GM23338 (cell line): ENCODE data around the gene NDC80. TPM values are rescaled to one million over a fixed set of nuclear protein-coding genes. Genes with fewer than 3 reads are reported as not detected.
A peak's percentile ranks its signal among the peaks of the same experiment; 100 is the strongest.

Experiments
- ATAC-seq: fragments of 200-7000 bp; cut with Tn5 transposase; 3 replicates; pipeline ENCODE4 v1.9.1; 2020
- DNase-seq: peaks from one replicate; pipeline ENCODE4 v3.0.0-alpha.2; 2015; ENCODE audit warnings: low spot score
- H2AFZ ChIP-seq: fragments of 200-600 bp; sonication (generic); 2 replicates; pipeline ENCODE4 v1.8.0; 2016; ENCODE audit warnings: antibody characterized with exemption, mild to moderate bottlenecking, moderate library complexity
- H3F3A ChIP-seq: fragments of 200-600 bp; sonication (generic); replicated peaks from 2 replicates; pipeline ENCODE4 v1.8.0; 2017; ENCODE audit warnings: antibody characterized with exemption, mixed run types, low read depth
- H3K27ac ChIP-seq: fragments of 200-600 bp; sonication (generic); 2 replicates; pipeline ENCODE4 v1.6.1; 2016; ENCODE audit warnings: low read depth
- H3K27me3 ChIP-seq: fragments of 200-600 bp; sonication (generic); 2 replicates; pipeline ENCODE4 v1.8.0; 2016; ENCODE audit warnings: mild to moderate bottlenecking, mixed run types, moderate library complexity; ENCODE audit not compliant: insufficient read depth
- H3K36me3 ChIP-seq: fragments of 200-600 bp; sonication (generic); 2 replicates; pipeline ENCODE4 v1.8.0; 2016; ENCODE audit warnings: mild to moderate bottlenecking; ENCODE audit not compliant: insufficient read depth
- H3K4me1 ChIP-seq: fragments of 200-600 bp; sonication (generic); 2 replicates; pipeline ENCODE4 v1.8.0; 2016; ENCODE audit warnings: mild to moderate bottlenecking, moderate library complexity; ENCODE audit not compliant: insufficient read depth
- H3K4me2 ChIP-seq: fragments of 200-600 bp; sonication (generic); 2 replicates; pipeline ENCODE4 v1.7.1; 2017; ENCODE audit warnings: mixed run types
- H3K4me3 ChIP-seq: fragments of 200-600 bp; sonication (generic); 2 replicates; pipeline ENCODE4 v1.6.1; 2016; ENCODE audit warnings: mixed run types
- H3K79me2 ChIP-seq: fragments of 200-600 bp; sonication (generic); replicated peaks from 2 replicates; pipeline ENCODE4 v1.8.0; 2017; ENCODE audit warnings: mild to moderate bottlenecking; ENCODE audit not compliant: insufficient read depth
- H3K9me2 ChIP-seq: fragments of 200-600 bp; sonication (generic); 2 replicates; pipeline ENCODE4 v1.8.0; 2017; ENCODE audit not compliant: insufficient read depth
- H4K20me1 ChIP-seq: fragments of 200-600 bp; sonication (generic); replicated peaks from 2 replicates; pipeline ENCODE4 v1.8.0; 2017; ENCODE audit warnings: mild to moderate bottlenecking; ENCODE audit not compliant: insufficient read depth
- H3K27ac Mint-ChIP-seq: 2 replicates; pipeline ENCODE4 v1.8.0; 2020; ENCODE audit warnings: inconsistent platforms, mild to moderate bottlenecking, moderate library complexity, mixed read lengths
- H3K27me3 Mint-ChIP-seq: 3 replicates; pipeline ENCODE4 v1.8.0; 2022; ENCODE audit warnings: low read depth, mild to moderate bottlenecking, moderate library complexity, mixed read lengths, inconsistent platforms; ENCODE audit not compliant: insufficient read depth, poor library complexity
- H3K36me3 Mint-ChIP-seq: 3 replicates; pipeline ENCODE4 v1.8.0; 2021; ENCODE audit warnings: low read depth, mild to moderate bottlenecking, inconsistent platforms, moderate library complexity, mixed read lengths
- H3K4me1 Mint-ChIP-seq: 3 replicates; pipeline ENCODE4 v1.8.0; 2020; ENCODE audit warnings: mild to moderate bottlenecking, inconsistent platforms, mixed read lengths
- H3K4me3 Mint-ChIP-seq: 3 replicates; pipeline ENCODE4 v1.8.0; 2021; ENCODE audit warnings: moderate library complexity, mild to moderate bottlenecking, inconsistent platforms, mixed read lengths
- H3K9me3 Mint-ChIP-seq: 3 replicates; pipeline ENCODE4 v1.8.0; 2020; ENCODE audit warnings: moderate library complexity, mild to moderate bottlenecking, inconsistent platforms, mixed read lengths
- CREB1 ChIP-seq: fragments of 250-450 bp; sonication (Bioruptor Pico); IDR thresholded peaks from 2 replicates; pipeline ENCODE4 v1.5.0; 2020; ENCODE audit warnings: low read depth, mild to moderate bottlenecking, moderate library complexity
- EZH2phosphoT487 ChIP-seq: fragments of 200-600 bp; sonication (generic); IDR thresholded peaks from one replicate; pipeline ENCODE4 v1.8.1; 2018; ENCODE audit warnings: antibody characterized with exemption; ENCODE audit not compliant: unreplicated experiment
- JUNB ChIP-seq: IDR thresholded peaks from one replicate; pipeline ENCODE4 v1.6.1; 2016; ENCODE audit warnings: antibody characterized with exemption; ENCODE audit not compliant: unreplicated experiment
- NANOG ChIP-seq: IDR thresholded peaks from 2 replicates; pipeline ENCODE4 v1.6.1; 2016; ENCODE audit warnings: antibody characterized with exemption, borderline replicate concordance
- POLR2AphosphoS5 ChIP-seq: IDR thresholded peaks from 2 replicates; pipeline ENCODE4 v1.6.1; 2016; ENCODE audit warnings: antibody characterized with exemption, low read depth
- STAT1 ChIP-seq: IDR thresholded peaks from one replicate; pipeline ENCODE4 v1.6.1; 2016; ENCODE audit warnings: antibody characterized with exemption; ENCODE audit not compliant: unreplicated experiment
- ZNF114 ChIP-seq: fragments of 250-450 bp; sonication (Bioruptor Pico); IDR thresholded peaks from 2 replicates; pipeline ENCODE4 v1.5.0; 2020; ENCODE audit warnings: mild to moderate bottlenecking, moderate library complexity
- ZNF331 ChIP-seq: fragments of 250-450 bp; sonication (Bioruptor Pico); IDR thresholded peaks from 2 replicates; pipeline ENCODE4 v1.5.0; 2020; ENCODE audit warnings: low read depth, mild to moderate bottlenecking, moderate library complexity
- polyA plus RNA-seq: library from polyadenylated mRNA; unstranded; fragments of >200 nt; fragmentation: Nextera tagmentation; extraction: Ambion mirVana; gene quantifications from 2 replicates; pipeline ENCODE4 v1.2.1, GENCODE V29; 2016
- total RNA-seq: library from RNA; depleted of rRNA; stranded (reverse); fragments of >200 nt; shearing (Covaris generic); gene quantifications from 2 replicates; pipeline ENCODE4 v1.2.3, GENCODE V29; 2014
- TF ChIP-seq, protein P1 (sequence below): IDR thresholded peaks from 2 replicates; pipeline ENCODE4 v1.6.1; 2016; ENCODE audit warnings: antibody characterized with exemption
- TF ChIP-seq, protein P2 (sequence below): fragments of 250-450 bp; sonication (Bioruptor Pico); IDR thresholded peaks from 2 replicates; pipeline ENCODE4 v1.5.0; 2020; ENCODE audit warnings: mild to moderate bottlenecking, moderate library complexity

The NDC80 gene
- total and polyA plus RNA-seq, 2 experiments from 2014 or later = 36.6 to 58.4 TPM

DNA sequence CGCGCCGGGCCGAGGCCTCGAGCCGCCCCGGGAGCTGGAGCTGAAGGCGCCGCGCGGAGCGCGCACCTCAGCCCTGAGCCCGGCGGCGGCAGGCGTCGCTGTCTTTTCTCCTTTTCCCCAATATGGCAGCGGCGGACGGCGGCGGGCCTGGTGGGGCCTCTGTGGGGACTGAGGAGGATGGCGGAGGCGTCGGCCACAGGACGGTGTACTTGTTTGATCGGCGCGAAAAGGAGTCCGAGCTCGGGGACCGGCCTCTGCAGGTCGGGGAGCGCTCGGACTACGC lies 84.5 kb downstream of the NDC80 start:
- H3K4me1 Mint-ChIP-seq = peaks cover 21% of the 10 kb centered on the region
- Histone ChIP-seq H3K79me2 (peaks cover 48% of the 10 kb centered on the region), H3K9me2 (no peaks in the 10 kb centered on the region), H3K4me2 (peak overlapping the region; percentile 94), H3K27me3 (peaks cover 66% of the 10 kb centered on the region), H3F3A (no peaks in the 10 kb centered on the region; the same call in 1 of the 2 replicates), H3K4me1 (peaks cover 19% of the 10 kb centered on the region), H3K4me3 (peak overlapping the region; percentile 85), H2AFZ (peak overlapping the region; percentile 78), H3K27ac (no peak overlapping the region), H3K36me3 (0 out of 2 replicates have a peak, but pooled peaks cover 3% of the 10 kb centered on the region), H4K20me1 (peaks cover 30% of the 10 kb centered on the region)
- H3K27me3 Mint-ChIP-seq = peaks cover 34% of the 10 kb centered on the region
- TF ChIP-seq ZNF114 (CRISPR knock-in tag) (no peak), NANOG (no peak), STAT1 (no peak), ZNF331 (CRISPR knock-in tag) (no peak), CREB1 (no peak), POLR2AphosphoS5 (no peak), JUNB (no peak), EZH2phosphoT487 (no peak)
- TF ChIP-seq, protein P1, sequence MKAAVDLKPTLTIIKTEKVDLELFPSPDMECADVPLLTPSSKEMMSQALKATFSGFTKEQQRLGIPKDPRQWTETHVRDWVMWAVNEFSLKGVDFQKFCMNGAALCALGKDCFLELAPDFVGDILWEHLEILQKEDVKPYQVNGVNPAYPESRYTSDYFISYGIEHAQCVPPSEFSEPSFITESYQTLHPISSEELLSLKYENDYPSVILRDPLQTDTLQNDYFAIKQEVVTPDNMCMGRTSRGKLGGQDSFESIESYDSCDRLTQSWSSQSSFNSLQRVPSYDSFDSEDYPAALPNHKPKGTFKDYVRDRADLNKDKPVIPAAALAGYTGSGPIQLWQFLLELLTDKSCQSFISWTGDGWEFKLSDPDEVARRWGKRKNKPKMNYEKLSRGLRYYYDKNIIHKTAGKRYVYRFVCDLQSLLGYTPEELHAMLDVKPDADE = no peak
- TF ChIP-seq, protein P2, sequence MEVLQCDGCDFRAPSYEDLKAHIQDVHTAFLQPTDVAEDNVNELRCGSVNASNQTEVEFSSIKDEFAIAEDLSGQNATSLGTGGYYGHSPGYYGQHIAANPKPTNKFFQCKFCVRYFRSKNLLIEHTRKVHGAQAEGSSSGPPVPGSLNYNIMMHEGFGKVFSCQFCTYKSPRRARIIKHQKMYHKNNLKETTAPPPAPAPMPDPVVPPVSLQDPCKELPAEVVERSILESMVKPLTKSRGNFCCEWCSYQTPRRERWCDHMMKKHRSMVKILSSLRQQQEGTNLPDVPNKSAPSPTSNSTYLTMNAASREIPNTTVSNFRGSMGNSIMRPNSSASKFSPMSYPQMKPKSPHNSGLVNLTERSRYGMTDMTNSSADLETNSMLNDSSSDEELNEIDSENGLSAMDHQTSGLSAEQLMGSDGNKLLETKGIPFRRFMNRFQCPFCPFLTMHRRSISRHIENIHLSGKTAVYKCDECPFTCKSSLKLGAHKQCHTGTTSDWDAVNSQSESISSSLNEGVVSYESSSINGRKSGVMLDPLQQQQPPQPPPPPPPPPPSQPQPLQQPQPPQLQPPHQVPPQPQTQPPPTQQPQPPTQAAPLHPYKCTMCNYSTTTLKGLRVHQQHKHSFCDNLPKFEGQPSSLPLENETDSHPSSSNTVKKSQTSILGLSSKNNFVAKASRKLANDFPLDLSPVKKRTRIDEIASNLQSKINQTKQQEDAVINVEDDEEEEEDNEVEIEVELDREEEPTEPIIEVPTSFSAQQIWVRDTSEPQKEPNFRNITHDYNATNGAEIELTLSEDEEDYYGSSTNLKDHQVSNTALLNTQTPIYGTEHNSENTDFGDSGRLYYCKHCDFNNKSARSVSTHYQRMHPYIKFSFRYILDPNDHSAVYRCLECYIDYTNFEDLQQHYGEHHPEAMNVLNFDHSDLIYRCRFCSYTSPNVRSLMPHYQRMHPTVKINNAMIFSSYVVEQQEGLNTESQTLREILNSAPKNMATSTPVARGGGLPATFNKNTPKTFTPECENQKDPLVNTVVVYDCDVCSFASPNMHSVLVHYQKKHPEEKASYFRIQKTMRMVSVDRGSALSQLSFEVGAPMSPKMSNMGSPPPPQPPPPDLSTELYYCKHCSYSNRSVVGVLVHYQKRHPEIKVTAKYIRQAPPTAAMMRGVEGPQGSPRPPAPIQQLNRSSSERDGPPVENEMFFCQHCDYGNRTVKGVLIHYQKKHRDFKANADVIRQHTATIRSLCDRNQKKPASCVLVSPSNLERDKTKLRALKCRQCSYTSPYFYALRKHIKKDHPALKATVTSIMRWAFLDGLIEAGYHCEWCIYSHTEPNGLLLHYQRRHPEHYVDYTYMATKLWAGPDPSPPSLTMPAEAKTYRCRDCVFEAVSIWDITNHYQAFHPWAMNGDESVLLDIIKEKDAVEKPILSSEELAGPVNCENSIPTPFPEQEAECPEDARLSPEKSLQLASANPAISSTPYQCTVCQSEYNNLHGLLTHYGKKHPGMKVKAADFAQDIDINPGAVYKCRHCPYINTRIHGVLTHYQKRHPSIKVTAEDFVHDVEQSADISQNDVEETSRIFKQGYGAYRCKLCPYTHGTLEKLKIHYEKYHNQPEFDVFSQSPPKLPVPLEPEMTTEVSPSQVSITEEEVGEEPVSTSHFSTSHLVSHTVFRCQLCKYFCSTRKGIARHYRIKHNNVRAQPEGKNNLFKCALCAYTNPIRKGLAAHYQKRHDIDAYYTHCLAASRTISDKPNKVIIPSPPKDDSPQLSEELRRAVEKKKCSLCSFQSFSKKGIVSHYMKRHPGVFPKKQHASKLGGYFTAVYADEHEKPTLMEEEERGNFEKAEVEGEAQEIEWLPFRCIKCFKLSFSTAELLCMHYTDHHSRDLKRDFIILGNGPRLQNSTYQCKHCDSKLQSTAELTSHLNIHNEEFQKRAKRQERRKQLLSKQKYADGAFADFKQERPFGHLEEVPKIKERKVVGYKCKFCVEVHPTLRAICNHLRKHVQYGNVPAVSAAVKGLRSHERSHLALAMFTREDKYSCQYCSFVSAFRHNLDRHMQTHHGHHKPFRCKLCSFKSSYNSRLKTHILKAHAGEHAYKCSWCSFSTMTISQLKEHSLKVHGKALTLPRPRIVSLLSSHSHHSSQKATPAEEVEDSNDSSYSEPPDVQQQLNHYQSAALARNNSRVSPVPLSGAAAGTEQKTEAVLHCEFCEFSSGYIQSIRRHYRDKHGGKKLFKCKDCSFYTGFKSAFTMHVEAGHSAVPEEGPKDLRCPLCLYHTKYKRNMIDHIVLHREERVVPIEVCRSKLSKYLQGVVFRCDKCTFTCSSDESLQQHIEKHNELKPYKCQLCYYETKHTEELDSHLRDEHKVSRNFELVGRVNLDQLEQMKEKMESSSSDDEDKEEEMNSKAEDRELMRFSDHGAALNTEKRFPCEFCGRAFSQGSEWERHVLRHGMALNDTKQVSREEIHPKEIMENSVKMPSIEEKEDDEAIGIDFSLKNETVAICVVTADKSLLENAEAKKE (CRISPR knock-in tag) = no peak
- H3K4me3 Mint-ChIP-seq = peak overlapping the region; percentile 94
- H3K9me3 Mint-ChIP-seq = no peaks in the 10 kb centered on the region
- DNase-seq (peak; percentile 64), ATAC-seq (peak; percentile 66)
- H3K27ac Mint-ChIP-seq = no peak overlapping the region; the same call in 1 of the 2 replicates
- H3K36me3 Mint-ChIP-seq = peaks cover 9% of the 10 kb centered on the region
